HEK293 (cell line): Measurements from ENCODE around the gene PRTN3.

Source experiments
- CTCF ChIA-PET: fragments of 350-600 bp; formaldehyde crosslinking; extraction: SDS; loops from one replicate; lab custom pipeline; 2021; ENCODE audit warnings: antibody characterized with exemption; lab: Yijun Ruan, JAX
- POLR2A ChIA-PET: fragments of 300-600 bp; formaldehyde crosslinking; extraction: SDS; loops from one replicate; lab custom pipeline; 2020; ENCODE audit warnings: antibody characterized with exemption, inconsistent platforms; lab: Yijun Ruan, JAX
- H3K27ac ChIP-seq: fragments of 200-500 bp; sonication (Bioruptor generic); 2 replicates; pipeline ENCODE4 v1.5.1; 2014; ENCODE audit warnings: low read depth, low read length, control low read depth, inconsistent platforms; ENCODE audit errors: extremely low read depth
- H3K36me3 ChIP-seq, 2 experiments: fragments of 200-500 bp in 1 of 2; sonication (Bioruptor generic) in 1 of 2; 1 replicate in 1 of 2; 2 replicates in 1 of 2; pipeline ENCODE4 v1.5.1; 2014 to 2017; ENCODE audit warnings: inconsistent platforms in 2 of 2, low read length in 2 of 2; ENCODE audit not compliant: control insufficient read depth in 2 of 2, insufficient read depth in 1 of 2
- H3K4me1 ChIP-seq: fragments of 200-500 bp; sonication (Bioruptor generic); 2 replicates; pipeline ENCODE4 v1.5.1; 2014; ENCODE audit warnings: mild to moderate bottlenecking, low read length, inconsistent platforms; ENCODE audit not compliant: control insufficient read depth, insufficient read depth
- H3K4me3 ChIP-seq: 2 replicates; pipeline ENCODE4 v1.5.1; 2011; ENCODE audit warnings: low read depth, mild to moderate bottlenecking, control low read depth, low read length, moderate library complexity
- H3K9me3 ChIP-seq: fragments of 200-500 bp; sonication (Bioruptor generic); 2 replicates; pipeline ENCODE4 v1.5.1; 2014; ENCODE audit warnings: low read depth, low read length, inconsistent platforms; ENCODE audit not compliant: control insufficient read depth, insufficient read depth
- EGR2 ChIP-seq: fragments of 450-650 bp; formaldehyde crosslinking; IDR thresholded peaks from 2 replicates; pipeline ENCODE4 v1.5.1; 2016; ENCODE audit warnings: low read depth, missing biosample characterization, missing genetic modification characterization
- KLF8 ChIP-seq: fragments of 450-650 bp; formaldehyde crosslinking; IDR thresholded peaks from 2 replicates; pipeline ENCODE4 v1.5.1; 2016; ENCODE audit warnings: missing biosample characterization, missing genetic modification characterization
- SP3 ChIP-seq: fragments of 450-650 bp; formaldehyde crosslinking; IDR thresholded peaks from 2 replicates; pipeline ENCODE4 v1.5.1; 2016; ENCODE audit warnings: missing biosample characterization, missing genetic modification characterization
- SP7 ChIP-seq: fragments of 450-650 bp; formaldehyde crosslinking; IDR thresholded peaks from 2 replicates; pipeline ENCODE4 v1.5.1; 2016; ENCODE audit warnings: missing biosample characterization, missing genetic modification characterization
- ZBTB17 ChIP-seq: fragments of 450-650 bp; formaldehyde crosslinking; IDR thresholded peaks from 2 replicates; pipeline ENCODE4 v1.5.1; 2016; ENCODE audit warnings: missing biosample characterization, missing genetic modification characterization
- ZBTB48 ChIP-seq: fragments of 450-650 bp; formaldehyde crosslinking; IDR thresholded peaks from 2 replicates; pipeline ENCODE4 v1.5.1; 2016; ENCODE audit warnings: missing biosample characterization, missing genetic modification characterization
- ZFHX2 ChIP-seq: fragments of 450-650 bp; formaldehyde crosslinking; conservative IDR thresholded peaks from 2 replicates; pipeline ENCODE4 v1.5.1; 2016; ENCODE audit warnings: missing biosample characterization, missing genetic modification characterization
- ZNF140 ChIP-seq: fragments of 450-650 bp; formaldehyde crosslinking; IDR thresholded peaks from 2 replicates; pipeline ENCODE4 v1.5.1; 2016; ENCODE audit warnings: missing biosample characterization, missing genetic modification characterization
- ZNF148 ChIP-seq: fragments of 450-650 bp; formaldehyde crosslinking; IDR thresholded peaks from 2 replicates; pipeline ENCODE4 v1.5.0; 2017; ENCODE audit warnings: missing biosample characterization, missing genetic modification characterization, borderline replicate concordance
- ZNF211 ChIP-seq: fragments of 450-650 bp; formaldehyde crosslinking; IDR thresholded peaks from 2 replicates; pipeline ENCODE4 v1.5.1; 2016; ENCODE audit warnings: low read depth, missing biosample characterization, missing genetic modification characterization
- ZNF23 ChIP-seq: fragments of 450-650 bp; formaldehyde crosslinking; IDR thresholded peaks from 2 replicates; pipeline ENCODE4 v1.5.1; 2016; ENCODE audit warnings: missing biosample characterization, missing genetic modification characterization, borderline replicate concordance
- ZNF354C ChIP-seq: fragments of 450-650 bp; formaldehyde crosslinking; IDR thresholded peaks from 2 replicates; pipeline ENCODE4 v1.5.1; 2016; ENCODE audit warnings: missing biosample characterization, missing genetic modification characterization, low read depth, borderline replicate concordance
- ZNF391 ChIP-seq: fragments of 450-650 bp; formaldehyde crosslinking; IDR thresholded peaks from 2 replicates; pipeline ENCODE4 v1.5.1; 2016; ENCODE audit warnings: low read depth, missing biosample characterization, missing genetic modification characterization, borderline replicate concordance
- ZNF394 ChIP-seq: fragments of 450-650 bp; formaldehyde crosslinking; IDR thresholded peaks from 2 replicates; pipeline ENCODE4 v1.5.1; 2016; ENCODE audit warnings: missing biosample characterization, missing genetic modification characterization, mild to moderate bottlenecking, moderate library complexity, borderline replicate concordance
- ZNF433 ChIP-seq: fragments of 450-650 bp; formaldehyde crosslinking; IDR thresholded peaks from 2 replicates; pipeline ENCODE4 v1.5.1; 2016; ENCODE audit warnings: missing biosample characterization, missing genetic modification characterization, low read depth
- ZNF510 ChIP-seq: fragments of 450-650 bp; formaldehyde crosslinking; IDR thresholded peaks from 2 replicates; pipeline ENCODE4 v1.5.1; 2018; ENCODE audit warnings: mild to moderate bottlenecking, missing genetic modification characterization, missing biosample characterization; ENCODE audit not compliant: insufficient replicate concordance
- ZNF549 ChIP-seq: fragments of 450-650 bp; IDR thresholded peaks from 2 replicates; pipeline ENCODE4 v1.5.1; 2018; ENCODE audit warnings: missing biosample characterization, missing genetic modification characterization, mild to moderate bottlenecking, inconsistent platforms, moderate library complexity
- ZNF558 ChIP-seq: fragments of 450-650 bp; formaldehyde crosslinking; IDR thresholded peaks from 2 replicates; pipeline ENCODE4 v1.5.1; 2016; ENCODE audit warnings: missing biosample characterization, missing genetic modification characterization
- ZNF561 ChIP-seq: fragments of 450-650 bp; IDR thresholded peaks from 2 replicates; pipeline ENCODE4 v1.5.1; 2018; ENCODE audit warnings: missing biosample characterization, missing genetic modification characterization, borderline replicate concordance
- ZNF600 ChIP-seq: fragments of 450-650 bp; formaldehyde crosslinking; IDR thresholded peaks from 2 replicates; pipeline ENCODE4 v1.5.1; 2016; ENCODE audit warnings: missing biosample characterization, missing genetic modification characterization
- ZNF704 ChIP-seq: fragments of 450-650 bp; formaldehyde crosslinking; IDR thresholded peaks from 2 replicates; pipeline ENCODE4 v1.5.1; 2016; ENCODE audit warnings: missing biosample characterization, missing genetic modification characterization
- TF ChIP-seq, protein P1 (sequence below): fragments of 450-650 bp; formaldehyde crosslinking; IDR thresholded peaks from 2 replicates; pipeline ENCODE4 v1.5.1; 2016; ENCODE audit warnings: missing biosample characterization, missing genetic modification characterization
- TF ChIP-seq, protein P2 (sequence below): fragments of 450-650 bp; formaldehyde crosslinking; IDR thresholded peaks from 2 replicates; pipeline ENCODE4 v1.5.1; 2016; ENCODE audit warnings: missing biosample characterization, missing genetic modification characterization

PRTN3 gene

DNA sequence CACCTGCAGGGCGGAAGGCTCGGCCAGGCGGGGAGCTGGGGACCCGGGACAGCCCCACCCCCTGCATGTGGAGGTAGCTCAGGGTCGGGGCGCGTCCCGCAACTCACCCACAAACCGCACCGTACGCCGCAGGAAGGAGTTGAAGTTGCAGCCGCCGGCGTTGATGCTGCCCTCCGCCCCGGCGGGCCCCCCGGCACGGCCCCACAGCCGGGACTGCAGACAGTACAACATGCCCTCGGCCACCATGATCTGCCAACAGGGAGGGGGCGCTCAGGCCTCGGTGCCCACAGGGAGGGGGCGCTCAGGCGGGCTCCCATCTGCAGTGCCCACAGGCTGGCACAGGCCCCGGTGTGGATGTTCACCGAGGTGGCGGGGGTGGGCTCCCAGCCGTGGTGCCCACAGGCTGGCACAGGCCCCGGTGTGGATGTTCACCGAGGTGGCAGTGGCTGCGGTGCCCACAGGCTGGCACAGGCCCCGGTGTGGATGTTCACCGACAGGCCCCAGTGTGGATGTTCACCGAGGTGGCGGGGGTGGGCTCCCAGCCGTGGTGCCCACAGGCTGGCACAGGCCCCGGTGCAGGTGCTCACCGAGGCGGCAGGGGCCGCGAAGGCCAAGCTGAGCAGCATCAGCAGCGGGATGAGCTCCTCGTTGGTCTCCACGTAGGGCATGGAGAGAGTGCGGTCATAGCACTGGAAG is 25.6 kb upstream of the PRTN3 start:
- CTCF ChIA-PET: interaction anchor here (1.0 kb wide), 1 partner anchor 45 kb away, joined by 4 read pairs; no protein-coding TSS in a partner anchor
- TF ChIP-seq ZNF549 (tag by site-specific recombination) (no peak), ZNF148 (tag by site-specific recombination) (no peak), ZNF23 (tag by site-specific recombination) (no peak), ZNF354C (tag by site-specific recombination) (no peak), ZNF510 (tag by site-specific recombination) (no peak), ZNF394 (tag by site-specific recombination) (no peak), SP3 (tag by site-specific recombination) (no peak)
- TF ChIP-seq, protein P1, sequence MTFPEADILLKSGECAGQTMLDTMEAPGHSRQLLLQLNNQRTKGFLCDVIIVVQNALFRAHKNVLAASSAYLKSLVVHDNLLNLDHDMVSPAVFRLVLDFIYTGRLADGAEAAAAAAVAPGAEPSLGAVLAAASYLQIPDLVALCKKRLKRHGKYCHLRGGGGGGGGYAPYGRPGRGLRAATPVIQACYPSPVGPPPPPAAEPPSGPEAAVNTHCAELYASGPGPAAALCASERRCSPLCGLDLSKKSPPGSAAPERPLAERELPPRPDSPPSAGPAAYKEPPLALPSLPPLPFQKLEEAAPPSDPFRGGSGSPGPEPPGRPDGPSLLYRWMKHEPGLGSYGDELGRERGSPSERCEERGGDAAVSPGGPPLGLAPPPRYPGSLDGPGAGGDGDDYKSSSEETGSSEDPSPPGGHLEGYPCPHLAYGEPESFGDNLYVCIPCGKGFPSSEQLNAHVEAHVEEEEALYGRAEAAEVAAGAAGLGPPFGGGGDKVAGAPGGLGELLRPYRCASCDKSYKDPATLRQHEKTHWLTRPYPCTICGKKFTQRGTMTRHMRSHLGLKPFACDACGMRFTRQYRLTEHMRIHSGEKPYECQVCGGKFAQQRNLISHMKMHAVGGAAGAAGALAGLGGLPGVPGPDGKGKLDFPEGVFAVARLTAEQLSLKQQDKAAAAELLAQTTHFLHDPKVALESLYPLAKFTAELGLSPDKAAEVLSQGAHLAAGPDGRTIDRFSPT (tag by site-specific recombination): peak; percentile 96
- Histone ChIP-seq H3K27ac (no peak overlapping the region), H3K36me3 (peaks cover 9 to 32% of the 10 kb centered on the region in 2 experiments; a peak in 2 of 3 replicates), H3K9me3 (no peaks in the 10 kb centered on the region), H3K4me1 (no peaks in the 10 kb centered on the region), H3K4me3 (no peak overlapping the region)
- POLR2A ChIA-PET: no interaction called here

GRCh38 chr19:815775-816499 is 24.9 kb upstream of the PRTN3 start:
- POLR2A ChIA-PET: no interaction called here
- TF ChIP-seq ZNF211: no peak
- peak; percentile 95 for TF ChIP-seq ZBTB17 (tag by site-specific recombination)
- TF ChIP-seq ZFHX2 (tag by site-specific recombination): peak; percentile 91
- TF ChIP-seq ZNF433 (tag by site-specific recombination): no peak
- no peak for TF ChIP-seq ZNF140 (tag by site-specific recombination)
- TF ChIP-seq KLF8: peak; percentile 81
- TF ChIP-seq ZNF561 (tag by site-specific recombination): no peak
- no peak for TF ChIP-seq SP7
- TF ChIP-seq, protein P2, sequence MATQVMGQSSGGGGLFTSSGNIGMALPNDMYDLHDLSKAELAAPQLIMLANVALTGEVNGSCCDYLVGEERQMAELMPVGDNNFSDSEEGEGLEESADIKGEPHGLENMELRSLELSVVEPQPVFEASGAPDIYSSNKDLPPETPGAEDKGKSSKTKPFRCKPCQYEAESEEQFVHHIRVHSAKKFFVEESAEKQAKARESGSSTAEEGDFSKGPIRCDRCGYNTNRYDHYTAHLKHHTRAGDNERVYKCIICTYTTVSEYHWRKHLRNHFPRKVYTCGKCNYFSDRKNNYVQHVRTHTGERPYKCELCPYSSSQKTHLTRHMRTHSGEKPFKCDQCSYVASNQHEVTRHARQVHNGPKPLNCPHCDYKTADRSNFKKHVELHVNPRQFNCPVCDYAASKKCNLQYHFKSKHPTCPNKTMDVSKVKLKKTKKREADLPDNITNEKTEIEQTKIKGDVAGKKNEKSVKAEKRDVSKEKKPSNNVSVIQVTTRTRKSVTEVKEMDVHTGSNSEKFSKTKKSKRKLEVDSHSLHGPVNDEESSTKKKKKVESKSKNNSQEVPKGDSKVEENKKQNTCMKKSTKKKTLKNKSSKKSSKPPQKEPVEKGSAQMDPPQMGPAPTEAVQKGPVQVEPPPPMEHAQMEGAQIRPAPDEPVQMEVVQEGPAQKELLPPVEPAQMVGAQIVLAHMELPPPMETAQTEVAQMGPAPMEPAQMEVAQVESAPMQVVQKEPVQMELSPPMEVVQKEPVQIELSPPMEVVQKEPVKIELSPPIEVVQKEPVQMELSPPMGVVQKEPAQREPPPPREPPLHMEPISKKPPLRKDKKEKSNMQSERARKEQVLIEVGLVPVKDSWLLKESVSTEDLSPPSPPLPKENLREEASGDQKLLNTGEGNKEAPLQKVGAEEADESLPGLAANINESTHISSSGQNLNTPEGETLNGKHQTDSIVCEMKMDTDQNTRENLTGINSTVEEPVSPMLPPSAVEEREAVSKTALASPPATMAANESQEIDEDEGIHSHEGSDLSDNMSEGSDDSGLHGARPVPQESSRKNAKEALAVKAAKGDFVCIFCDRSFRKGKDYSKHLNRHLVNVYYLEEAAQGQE: 0 out of 2 replicates have a peak, but pooled peaks have one; percentile 12
- 0 out of 2 replicates have a peak, but pooled peaks have one; percentile 41 for TF ChIP-seq ZNF600 (tag by site-specific recombination)
- 0 out of 2 replicates have a peak, but pooled peaks have one; percentile 60 for TF ChIP-seq ZNF558 (tag by site-specific recombination)
- TF ChIP-seq ZNF704: no peak
- TF ChIP-seq ZBTB48 (tag by site-specific recombination): no peak
- TF ChIP-seq ZNF391 (tag by site-specific recombination): 0 out of 2 replicates have a peak, but pooled peaks have one; percentile 26
- peak; percentile 96 for TF ChIP-seq EGR2 (tag by site-specific recombination)

More at GRCh38 chr19:815775-816499, 24.9 kb upstream of the PRTN3 start:
- Histone ChIP-seq H3K27ac (no peak overlapping the region), H3K9me3 (no peaks in the 10 kb centered on the region), H3K4me3 (no peak overlapping the region), H3K36me3 (peaks cover 8 to 25% of the 10 kb centered on the region in 2 experiments; a peak in 2 of 3 replicates), H3K4me1 (no peaks in the 10 kb centered on the region)
- CTCF ChIA-PET: interaction anchor here (1.0 kb wide), 1 partner anchor 46 kb away, joined by 4 read pairs; no protein-coding TSS in a partner anchor
